Fibroblast of villous mesenchyme (primary cell): Measurements from ENCODE around the gene MSL2. TPM values are rescaled to one million over a fixed set of nuclear protein-coding genes. Genes with fewer than 3 reads are reported as not detected.
"Not testable (repeated sequence)": the region's sequence is repeated elsewhere in the genome, so short reads cannot be mapped to it uniquely, and the experiment has no call there.

Source experiments
- DNase-seq: peaks from one replicate; pipeline ENCODE4 v3.0.0-alpha.2; 2010; ENCODE audit warnings: low read depth
- H3K4me3 ChIP-seq: 2 replicates; pipeline ENCODE4 v1.5.1; 2011; ENCODE audit warnings: low read depth, mild to moderate bottlenecking, low read length
- CTCF ChIP-seq: IDR thresholded peaks from 2 replicates; pipeline ENCODE4 v1.5.1; 2012; ENCODE audit warnings: low read depth, mild to moderate bottlenecking, low read length; ENCODE audit not compliant: insufficient read depth
- total RNA-seq: library from RNA; depleted of rRNA; stranded (reverse); fragments of >200 nt; gene quantifications from 2 replicates; pipeline ENCODE4 v1.2.3, GENCODE V29; 2012

MSL2 gene
- total RNA-seq, 1 donor = 22.0 TPM

- no peak for TF ChIP-seq CTCF
- no peak for DNase-seq
- H3K4me3 ChIP-seq = no peak overlapping the region
Observed at GRCh38 chr3:136184703-136185102, 11.4 kb downstream of the MSL2 start.

- DNase-seq = no peak
- H3K4me3 ChIP-seq = no peak overlapping the region
- no peak for TF ChIP-seq CTCF
Observed at GRCh38 chr3:136181741-136182140, 14.4 kb downstream of the MSL2 start.

GRCh38 chr3:136177876-136178275 is 18.3 kb downstream of the MSL2 start:
- TF ChIP-seq CTCF = no peak
- DNase-seq = no peak
- no peak overlapping the region for H3K4me3 ChIP-seq

- no peak for DNase-seq
- no peak for TF ChIP-seq CTCF
- no peak overlapping the region for H3K4me3 ChIP-seq
Observed at GRCh38 chr3:136173939-136174490, 22.1 kb downstream of the MSL2 start.

- no peak overlapping the region for H3K4me3 ChIP-seq
- no peak for TF ChIP-seq CTCF
- DNase-seq = no peak
Observed at GRCh38 chr3:136171097-136171542, 25.0 kb downstream of the MSL2 start.

- H3K4me3 ChIP-seq, DNase-seq: not testable (repeated sequence)
Observed at GRCh38 chr3:136168236-136168635, 27.9 kb downstream of the MSL2 start.

GRCh38 chr3:136166507-136166906 is 29.6 kb downstream of the MSL2 start:
- peak; percentile 25 for DNase-seq
- TF ChIP-seq CTCF = no peak
- H3K4me3 ChIP-seq = no peak overlapping the region

GRCh38 chr3:136163607-136164006 is 32.5 kb downstream of the MSL2 start:
- not testable (repeated sequence) for DNase-seq, H3K4me3 ChIP-seq
